KMS-11 (cell line): ENCODE data around the gene TAGAP.

Source experiments
- H2AFZ ChIP-seq: fragments of 200-600 bp; sonication (generic); 2 replicates; pipeline ENCODE4 v1.6.1; 2016; ENCODE audit warnings: antibody characterized with exemption, mixed run types, low read depth
- H3K27ac ChIP-seq: fragments of 200-600 bp; sonication (generic); 2 replicates; pipeline ENCODE4 v1.6.1; 2016; ENCODE audit warnings: mild to moderate bottlenecking, mixed run types
- H3K27me3 ChIP-seq: fragments of 200-600 bp; sonication (generic); 2 replicates; pipeline ENCODE4 v1.6.1; 2017; ENCODE audit warnings: mild to moderate bottlenecking, low read depth, mixed run types, moderate library complexity; ENCODE audit not compliant: insufficient read depth
- H3K36me3 ChIP-seq: fragments of 200-600 bp; sonication (generic); 2 replicates; pipeline ENCODE4 v1.6.1; 2017; ENCODE audit warnings: mild to moderate bottlenecking, mixed run types; ENCODE audit not compliant: insufficient read depth
- H3K4me1 ChIP-seq: fragments of 200-600 bp; sonication (generic); 2 replicates; pipeline ENCODE4 v1.6.1; 2016; ENCODE audit warnings: mild to moderate bottlenecking, low read depth, mixed run types; ENCODE audit not compliant: poor library complexity, severe bottlenecking
- H3K4me2 ChIP-seq: fragments of 200-600 bp; sonication (generic); 2 replicates; pipeline ENCODE4 v1.7.0; 2016; ENCODE audit warnings: mild to moderate bottlenecking, mixed run types
- H3K4me3 ChIP-seq: fragments of 200-600 bp; sonication (generic); IDR thresholded peaks from 2 replicates; pipeline ENCODE4 v1.6.1; 2017; ENCODE audit warnings: low read depth, low read length, mixed read lengths; ENCODE audit not compliant: insufficient read depth
- H3K79me2 ChIP-seq: fragments of 200-600 bp; sonication (generic); 2 replicates; pipeline ENCODE4 v1.6.1; 2016; ENCODE audit warnings: low read depth, mixed run types; ENCODE audit not compliant: insufficient read depth
- H3K9ac ChIP-seq: fragments of 200-600 bp; sonication (generic); 2 replicates; pipeline ENCODE4 v1.6.1; 2016; ENCODE audit warnings: mild to moderate bottlenecking, mixed run types
- H4K20me1 ChIP-seq: fragments of 200-600 bp; sonication (generic); 2 replicates; pipeline ENCODE4 v1.6.1; 2016; ENCODE audit warnings: mild to moderate bottlenecking, mixed run types; ENCODE audit not compliant: insufficient read depth
- CTCF ChIP-seq: fragments of 200-600 bp; sonication (generic); conservative IDR thresholded peaks from 2 replicates; pipeline ENCODE4 v1.6.1; 2017; ENCODE audit warnings: low read depth, mild to moderate bottlenecking, antibody characterized with exemption, low read length, moderate library complexity, mixed read lengths

The TAGAP gene

GRCh38 chr6:159079367-159079766, 34.6 kb upstream of the TAGAP start:
- Histone ChIP-seq H3K4me2 (no peak overlapping the region), H3K27ac (no peak overlapping the region), H3K36me3 (no peaks in the 10 kb centered on the region), H3K79me2 (no peaks in the 10 kb centered on the region), H4K20me1 (no peaks in the 10 kb centered on the region), H3K4me1 (peaks cover 4% of the 10 kb centered on the region), H3K27me3 (no peaks in the 10 kb centered on the region), H3K9ac (no peak overlapping the region), H3K4me3 (no peak overlapping the region), H2AFZ (no peak overlapping the region)
- TF ChIP-seq CTCF, result no peak

- no peak overlapping the region for H3K4me3 ChIP-seq
- no peak overlapping the region for H3K9ac ChIP-seq
- no peak overlapping the region for H3K4me2 ChIP-seq
These were observed 32.3 kb upstream of the TAGAP start for GRCh38 chr6:159077123-159077522.

DNA sequence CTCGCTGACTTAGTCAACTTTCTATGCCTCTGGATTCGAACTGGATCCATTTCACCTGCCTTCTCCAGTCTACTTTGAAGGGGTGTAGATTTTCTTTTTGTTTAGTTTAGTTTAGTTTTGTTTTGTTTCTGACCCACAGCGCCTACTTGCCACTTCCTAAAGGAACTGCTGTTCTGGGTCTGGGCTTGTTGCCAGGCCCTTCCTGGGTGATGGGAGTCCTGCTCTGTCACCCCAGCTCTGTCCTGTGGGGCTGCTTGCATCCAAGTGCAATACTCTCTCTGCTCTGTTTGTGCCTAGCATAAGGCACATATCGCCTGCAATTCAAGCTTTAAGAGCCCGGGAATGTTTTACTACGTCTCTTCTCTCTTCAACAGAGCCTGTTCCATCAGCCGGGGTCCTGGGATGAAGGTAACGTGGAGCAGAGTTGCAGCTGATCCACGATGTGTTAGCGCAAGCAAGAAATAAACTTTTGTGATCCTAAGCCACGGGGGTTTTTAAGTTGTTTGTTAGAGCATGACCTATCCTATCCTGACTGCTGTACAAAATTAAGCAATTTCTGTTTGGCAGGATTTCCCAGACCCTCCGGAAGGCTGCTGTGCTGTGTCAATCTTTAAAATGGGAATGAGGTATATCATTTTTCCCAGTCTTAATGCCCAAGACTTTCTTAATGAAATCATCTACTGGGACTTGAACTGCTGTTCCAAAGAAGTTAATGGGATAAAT, 30.9 kb upstream of the TAGAP start:
- Histone ChIP-seq H3K27me3 (no peaks in the 10 kb centered on the region), H2AFZ (no peak overlapping the region), H3K27ac (no peak overlapping the region), H3K79me2 (no peaks in the 10 kb centered on the region), H3K4me2 (no peak overlapping the region), H3K4me1 (no peaks in the 10 kb centered on the region), H3K9ac (no peak overlapping the region), H3K4me3 (no peak overlapping the region), H3K36me3 (no peaks in the 10 kb centered on the region), H4K20me1 (no peaks in the 10 kb centered on the region)
- TF ChIP-seq CTCF, result no peak

More at GRCh38 chr6:159077123-159077522, 32.3 kb upstream of the TAGAP start:
- H3K36me3 ChIP-seq, result no peaks in the 10 kb centered on the region
- H3K27ac ChIP-seq, result no peak overlapping the region
- no peaks in the 10 kb centered on the region for H3K4me1 ChIP-seq
- no peak overlapping the region for H2AFZ ChIP-seq
- no peaks in the 10 kb centered on the region for H3K79me2 ChIP-seq
- H4K20me1 ChIP-seq, result no peaks in the 10 kb centered on the region
- TF ChIP-seq CTCF, result no peak
- H3K27me3 ChIP-seq, result no peaks in the 10 kb centered on the region

DNA sequence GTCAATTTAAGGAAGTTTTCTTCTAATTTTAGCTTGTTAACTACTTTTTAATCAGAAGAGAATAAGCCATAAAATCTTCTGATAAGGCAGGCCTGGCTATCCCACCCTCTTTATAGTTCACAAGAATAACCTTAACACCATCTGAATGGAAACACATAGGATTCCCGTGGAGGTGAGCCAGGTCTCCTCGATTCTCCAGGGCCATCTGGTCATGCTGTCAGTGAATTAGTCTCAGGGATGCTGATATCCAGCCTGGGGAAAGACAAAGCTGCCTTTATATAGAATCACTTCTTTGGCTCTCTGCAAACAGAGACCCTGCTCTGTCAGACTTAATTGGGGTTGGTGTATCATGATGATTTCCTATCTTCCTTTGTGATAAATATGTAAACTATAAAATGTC, 30.1 kb upstream of the TAGAP start:
- H3K4me1 ChIP-seq, result no peaks in the 10 kb centered on the region
- H3K27ac ChIP-seq, result no peak overlapping the region
- no peak for TF ChIP-seq CTCF
- H3K79me2 ChIP-seq, result no peaks in the 10 kb centered on the region
- no peak overlapping the region for H3K4me3 ChIP-seq
- no peaks in the 10 kb centered on the region for H3K27me3 ChIP-seq
- no peak overlapping the region for H3K4me2 ChIP-seq
- H4K20me1 ChIP-seq, result no peaks in the 10 kb centered on the region
- no peak overlapping the region for H3K9ac ChIP-seq
- no peaks in the 10 kb centered on the region for H3K36me3 ChIP-seq
- no peak overlapping the region for H2AFZ ChIP-seq
